GM19043 (cell line): ENCODE data around the gene RPS19BP1.

Experiments used
- ATAC-seq: cut with Tn5 transposase; IDR thresholded peaks from one replicate; pipeline ENCODE4 v1.9.1; 2021; ENCODE audit warnings: low read depth; ENCODE audit not compliant: unreplicated experiment

RPS19BP1 gene

GRCh38 chr22:39532215-39533073, at the start of gene RPS19BP1:
RPS19BP1 (minus strand) TSS chr22:39532748; CDS start chr22:39532738, 10 bp downstream.
- peak; percentile 74 for ATAC-seq

- no peak for ATAC-seq
Measured at GRCh38 chr22:39581303-39581702, 48.8 kb upstream of the RPS19BP1 start.

GRCh38 chr22:39580795-39581194, 48.2 kb upstream of the RPS19BP1 start:
- no peak for ATAC-seq

GRCh38 chr22:39580006-39580441, 47.5 kb upstream of the RPS19BP1 start:
- ATAC-seq: no peak

- no peak for ATAC-seq
Measured at GRCh38 chr22:39577900-39578299, 45.4 kb upstream of the RPS19BP1 start.

- ATAC-seq: no peak
Measured at GRCh38 chr22:39577366-39577765, 44.8 kb upstream of the RPS19BP1 start.

GRCh38 chr22:39576027-39576426, 43.5 kb upstream of the RPS19BP1 start:
- no peak for ATAC-seq

GRCh38 chr22:39575552-39575825, 42.9 kb upstream of the RPS19BP1 start:
- ATAC-seq: no peak

GRCh38 chr22:39574779-39575551, 42.4 kb upstream of the RPS19BP1 start:
- no peak for ATAC-seq

GRCh38 chr22:39571538-39571937, 39.0 kb upstream of the RPS19BP1 start:
- ATAC-seq: no peak

- ATAC-seq: no peak
Measured at GRCh38 chr22:39570665-39571064, 38.1 kb upstream of the RPS19BP1 start, which contains the start of gene CACNA1I. CACNA1I (plus strand) TSS chr22:39570753; CDS start chr22:39570753, 0 bp downstream.

GRCh38 chr22:39570226-39570625, 37.7 kb upstream of the RPS19BP1 start:
- ATAC-seq: no peak

GRCh38 chr22:39569066-39569465, 36.5 kb upstream of the RPS19BP1 start:
- ATAC-seq: no peak

GRCh38 chr22:39568278-39568981, 35.9 kb upstream of the RPS19BP1 start:
- ATAC-seq: no peak

- no peak for ATAC-seq
Measured at GRCh38 chr22:39567135-39567946, 34.8 kb upstream of the RPS19BP1 start.

- ATAC-seq: no peak
Measured at GRCh38 chr22:39565414-39565944, 32.9 kb upstream of the RPS19BP1 start.

- ATAC-seq: no peak
Measured at GRCh38 chr22:39563571-39564428, 31.3 kb upstream of the RPS19BP1 start.

- ATAC-seq: no peak
Measured at GRCh38 chr22:39562839-39563489, 30.4 kb upstream of the RPS19BP1 start.

- ATAC-seq: no peak
Measured at GRCh38 chr22:39560127-39560526, 27.6 kb upstream of the RPS19BP1 start.
